NB4 (cell line): Measurements from ENCODE around the gene PNPLA2.

ENCODE experiments used
- POLR2A ChIP-seq: IDR thresholded peaks from 2 replicates; pipeline ENCODE4 v1.6.1; 2011; ENCODE audit warnings: mild to moderate bottlenecking; ENCODE audit not compliant: insufficient read length; ENCODE audit errors: extremely low read depth
- TF ChIP-seq, protein P1 (sequence below): IDR thresholded peaks from one replicate; pipeline ENCODE4 v1.5.1; 2012; ENCODE audit warnings: low read depth, low read length
- TF ChIP-seq, protein P2 (sequence below): IDR thresholded peaks from 2 replicates; pipeline ENCODE4 v1.6.1; 2011; ENCODE audit warnings: low read depth, low read length

DNA sequence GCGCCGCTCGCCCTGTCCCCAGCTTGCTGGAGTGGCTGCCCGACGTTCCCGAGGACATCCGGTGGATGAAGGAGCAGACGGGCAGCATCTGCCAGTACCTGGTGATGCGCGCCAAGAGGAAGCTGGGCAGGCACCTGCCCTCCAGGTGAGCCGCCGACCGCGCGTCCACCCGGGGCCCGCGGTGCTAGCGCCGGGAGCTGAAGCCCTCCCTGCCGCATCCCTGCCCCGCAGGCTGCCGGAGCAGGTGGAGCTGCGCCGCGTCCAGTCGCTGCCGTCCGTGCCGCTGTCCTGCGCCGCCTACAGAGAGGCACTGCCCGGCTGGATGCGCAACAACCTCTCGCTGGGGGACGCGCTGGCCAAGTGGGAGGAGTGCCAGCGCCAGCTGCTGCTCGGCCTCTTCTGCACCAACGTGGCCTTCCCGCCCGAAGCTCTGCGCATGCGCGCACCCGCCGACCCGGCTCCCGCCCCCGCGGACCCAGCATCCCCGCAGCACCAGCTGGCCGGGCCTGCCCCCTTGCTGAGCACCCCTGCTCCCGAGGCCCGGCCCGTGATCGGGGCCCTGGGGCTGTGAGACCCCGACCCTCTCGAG, 5.7 kb downstream of the PNPLA2 start:
- TF ChIP-seq, protein P1, sequence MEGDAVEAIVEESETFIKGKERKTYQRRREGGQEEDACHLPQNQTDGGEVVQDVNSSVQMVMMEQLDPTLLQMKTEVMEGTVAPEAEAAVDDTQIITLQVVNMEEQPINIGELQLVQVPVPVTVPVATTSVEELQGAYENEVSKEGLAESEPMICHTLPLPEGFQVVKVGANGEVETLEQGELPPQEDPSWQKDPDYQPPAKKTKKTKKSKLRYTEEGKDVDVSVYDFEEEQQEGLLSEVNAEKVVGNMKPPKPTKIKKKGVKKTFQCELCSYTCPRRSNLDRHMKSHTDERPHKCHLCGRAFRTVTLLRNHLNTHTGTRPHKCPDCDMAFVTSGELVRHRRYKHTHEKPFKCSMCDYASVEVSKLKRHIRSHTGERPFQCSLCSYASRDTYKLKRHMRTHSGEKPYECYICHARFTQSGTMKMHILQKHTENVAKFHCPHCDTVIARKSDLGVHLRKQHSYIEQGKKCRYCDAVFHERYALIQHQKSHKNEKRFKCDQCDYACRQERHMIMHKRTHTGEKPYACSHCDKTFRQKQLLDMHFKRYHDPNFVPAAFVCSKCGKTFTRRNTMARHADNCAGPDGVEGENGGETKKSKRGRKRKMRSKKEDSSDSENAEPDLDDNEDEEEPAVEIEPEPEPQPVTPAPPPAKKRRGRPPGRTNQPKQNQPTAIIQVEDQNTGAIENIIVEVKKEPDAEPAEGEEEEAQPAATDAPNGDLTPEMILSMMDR, result no peak
- TF ChIP-seq POLR2A, result no peak
- TF ChIP-seq, protein P2, sequence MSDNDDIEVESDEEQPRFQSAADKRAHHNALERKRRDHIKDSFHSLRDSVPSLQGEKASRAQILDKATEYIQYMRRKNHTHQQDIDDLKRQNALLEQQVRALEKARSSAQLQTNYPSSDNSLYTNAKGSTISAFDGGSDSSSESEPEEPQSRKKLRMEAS, result no peak
